IMR-90 (cell line): ENCODE measurements around the gene PTPN3. TPM values are rescaled to one million over a fixed set of nuclear protein-coding genes. Genes with fewer than 3 reads are reported as not detected.

Experiments
- ATAC-seq: fragments of 200-7000 bp; cut with Tn5 transposase; 2 replicates; pipeline ENCODE4 v1.9.1; 2020; ENCODE audit warnings: low read depth, mild to moderate bottlenecking, moderate library complexity
- BruUV-seq: library from RNA; stranded (reverse); fragments of 400-500 nt; replicated peaks from 2 replicates; lab custom pipeline; 2021; lab: Mats Ljungman, UMichigan
- CTCF ChIA-PET: fragments of 300-600 bp; formaldehyde crosslinking; extraction: SDS; loops from one replicate; lab custom pipeline; 2021; ENCODE audit warnings: antibody characterized with exemption; lab: Yijun Ruan, JAX
- POLR2A ChIA-PET: fragments of 300-600 bp; sonication (Branson Sonifier 250); formaldehyde crosslinking; loops from one replicate; lab custom pipeline; 2022; ENCODE audit warnings: antibody characterized with exemption; ENCODE audit not compliant: unreplicated experiment; lab: Charles Lee
- DNase-seq: peaks from one replicate; pipeline ENCODE4 v3.0.0; 2013
- H2AFZ ChIP-seq: replicated peaks from 2 replicates; pipeline ENCODE3; 2013; ENCODE audit warnings: low read length, mild to moderate bottlenecking; ENCODE audit not compliant: poor library complexity
- H2AK5ac ChIP-seq: 2 replicates; pipeline ENCODE4 v1.6.1; 2013; ENCODE audit warnings: low read depth, low read length, inconsistent platforms
- H2AK9ac ChIP-seq: replicated peaks from 2 replicates; pipeline ENCODE3; 2013; ENCODE audit warnings: mild to moderate bottlenecking, low read depth, low read length, moderate library complexity; ENCODE audit not compliant: poor library complexity
- H2BK120ac ChIP-seq: 2 replicates; pipeline ENCODE4 v1.6.1; 2013; ENCODE audit warnings: low read depth, low read length, inconsistent platforms
- H2BK15ac ChIP-seq: 3 replicates; pipeline ENCODE4 v1.6.1; 2013; ENCODE audit warnings: low read depth, low read length, inconsistent platforms
- H2BK20ac ChIP-seq: 2 replicates; pipeline ENCODE4 v1.6.1; 2013; ENCODE audit warnings: low read depth, mild to moderate bottlenecking, inconsistent platforms, low read length, moderate library complexity
- H2BK5ac ChIP-seq: 2 replicates; pipeline ENCODE4 v1.6.1; 2013; ENCODE audit warnings: mild to moderate bottlenecking, low read depth, low read length, inconsistent platforms; ENCODE audit not compliant: poor library complexity, severe bottlenecking
- H3K14ac ChIP-seq: replicated peaks from 2 replicates; pipeline ENCODE4 v1.6.1; 2013; ENCODE audit warnings: low read depth, low read length, inconsistent platforms
- H3K18ac ChIP-seq: 2 replicates; pipeline ENCODE4 v1.6.1; 2013; ENCODE audit warnings: low read depth, low read length, control low read depth
- H3K23ac ChIP-seq: 2 replicates; pipeline ENCODE4 v1.6.1; 2013; ENCODE audit warnings: low read depth, low read length, inconsistent platforms
- H3K27ac ChIP-seq: 2 replicates; pipeline ENCODE4 v1.5.1; 2013; ENCODE audit warnings: mild to moderate bottlenecking, control low read depth, low read length; ENCODE audit not compliant: insufficient read depth
- H3K27me3 ChIP-seq: 2 replicates; pipeline ENCODE4 v1.6.1; 2013; ENCODE audit warnings: low read length; ENCODE audit not compliant: control insufficient read depth, insufficient read depth
- H3K36me3 ChIP-seq: 2 replicates; pipeline ENCODE4 v1.6.1; 2013; ENCODE audit warnings: low read length, mixed read lengths; ENCODE audit not compliant: control insufficient read depth, insufficient read depth
- H3K4ac ChIP-seq: 2 replicates; pipeline ENCODE4 v1.6.1; 2013; ENCODE audit warnings: low read depth, low read length, inconsistent platforms
- H3K4me1 ChIP-seq: 2 replicates; pipeline ENCODE4 v1.6.1; 2013; ENCODE audit warnings: low read length, mixed read lengths; ENCODE audit not compliant: control insufficient read depth, insufficient read depth
- H3K4me2 ChIP-seq: 2 replicates; pipeline ENCODE4 v1.6.1; 2013; ENCODE audit warnings: low read depth, mild to moderate bottlenecking, control low read depth, low read length, moderate library complexity
- H3K4me3 ChIP-seq: 2 replicates; pipeline ENCODE4 v1.5.1; 2013; ENCODE audit warnings: low read depth, mild to moderate bottlenecking, control low read depth, low read length, moderate library complexity; ENCODE audit not compliant: insufficient read depth
- H3K56ac ChIP-seq: 2 replicates; pipeline ENCODE4 v1.6.1; 2013; ENCODE audit warnings: low read length, inconsistent platforms; ENCODE audit not compliant: insufficient read depth; ENCODE audit errors: extremely low read depth
- H3K79me1 ChIP-seq, 2 experiments: 2 replicates each; pipeline ENCODE4 v1.6.1; 2013; ENCODE audit warnings: low read length in 2 of 2, inconsistent platforms in 1 of 2, low read depth in 1 of 2
- H3K9ac ChIP-seq: 2 replicates; pipeline ENCODE4 v1.6.1; 2013; ENCODE audit warnings: low read depth, low read length, control low read depth
- H3K9me1 ChIP-seq: 2 replicates; pipeline ENCODE4 v1.6.1; 2013; ENCODE audit warnings: low read length, inconsistent platforms; ENCODE audit not compliant: insufficient read depth
- H3K9me3 ChIP-seq: 2 replicates; pipeline ENCODE4 v1.6.1; 2013; ENCODE audit warnings: low read length; ENCODE audit not compliant: control insufficient read depth, insufficient read depth
- H4K20me1 ChIP-seq: 2 replicates; pipeline ENCODE4 v1.6.1; 2013; ENCODE audit warnings: low read length, inconsistent platforms; ENCODE audit not compliant: insufficient read depth
- H4K5ac ChIP-seq: 2 replicates; pipeline ENCODE4 v1.6.1; 2013; ENCODE audit warnings: mild to moderate bottlenecking, low read depth, low read length, control low read depth
- H4K8ac ChIP-seq, 2 experiments: 2 replicates each; pipeline ENCODE4 v1.6.1; 2013; ENCODE audit warnings: low read depth in 2 of 2, low read length in 2 of 2, control low read depth in 1 of 2, inconsistent platforms in 1 of 2
- H4K91ac ChIP-seq: 2 replicates; pipeline ENCODE4 v1.6.1; 2013; ENCODE audit warnings: low read depth, low read length, inconsistent platforms; ENCODE audit not compliant: insufficient read depth
- BHLHE40 ChIP-seq: fragments of 150-350 bp; IDR thresholded peaks from 2 replicates; pipeline ENCODE4 v1.6.1; 2016; ENCODE audit warnings: mild to moderate bottlenecking, low read depth, low read length
- CHD1 ChIP-seq: IDR thresholded peaks from 2 replicates; pipeline ENCODE4 v1.6.1; 2012; ENCODE audit warnings: low read depth, low read length, improper control_type of control experiment
- MAFK ChIP-seq: IDR thresholded peaks from 2 replicates; pipeline ENCODE4 v1.6.1; 2012; ENCODE audit warnings: low read depth, low read length, improper control_type of control experiment
- MAZ ChIP-seq: IDR thresholded peaks from 2 replicates; pipeline ENCODE4 v1.6.1; 2012; ENCODE audit warnings: low read depth, mild to moderate bottlenecking, low read length, improper control_type of control experiment, moderate library complexity, borderline replicate concordance
- MXI1 ChIP-seq: IDR thresholded peaks from 2 replicates; pipeline ENCODE4 v1.6.1; 2012; ENCODE audit warnings: low read depth, mild to moderate bottlenecking, low read length, moderate library complexity, borderline replicate concordance
- NFE2L2 ChIP-seq: fragments of 150-350 bp; IDR thresholded peaks from 2 replicates; pipeline ENCODE4 v1.6.1; 2016; ENCODE audit warnings: low read depth, mild to moderate bottlenecking, low read length
- POLR2A ChIP-seq: IDR thresholded peaks from 2 replicates; pipeline ENCODE4 v1.6.1; 2012; ENCODE audit warnings: mild to moderate bottlenecking, low read depth, low read length
- RAD21 ChIP-seq: IDR thresholded peaks from 2 replicates; pipeline ENCODE4 v1.6.1; 2012; ENCODE audit warnings: low read length, improper control_type of control experiment
- RCOR1 ChIP-seq: IDR thresholded peaks from 2 replicates; pipeline ENCODE4 v1.6.1; 2012; ENCODE audit warnings: mild to moderate bottlenecking, low read length, improper control_type of control experiment; ENCODE audit not compliant: insufficient replicate concordance
- SMC3 ChIP-seq: fragments of 150-350 bp; IDR thresholded peaks from 2 replicates; pipeline ENCODE4 v1.6.1; 2016; ENCODE audit warnings: low read depth, mild to moderate bottlenecking, antibody characterized with exemption, low read length, moderate library complexity
- WGBS, 2 experiments: methylation state at CpG; one replicate each; pipeline versions ENCODE4 v1.1.5 to v1.1.7; 2013; ENCODE audit warnings: missing lambda C conversion rate in 2 of 2; ENCODE audit not compliant: insufficient read length in 1 of 2; ENCODE audit errors: extremely low coverage in 2 of 2; 5-methylcytosine and 5-hydroxymethylcytosine counted together
- dilution Hi-C: fragments of 300-500 bp; cut with HindIII; formaldehyde crosslinking; loops from one replicate; pipeline ENCODE4 v1.14.3; 2018; ENCODE audit warnings: low sequenced_read_pairs; ENCODE audit not compliant: unreplicated experiment
- in situ Hi-C: fragments of 300-500 bp; cut with MboI; formaldehyde crosslinking; loops from 3 replicates; pipeline ENCODE4 v1.14.3; 2019; ENCODE audit warnings: low sequenced_read_pairs, inconsistent platforms, mixed read lengths
- intact Hi-C: fragments of 100-400 bp; cut with micrococcal nuclease; formaldehyde crosslinking; loops from 2 replicates; pipeline ENCODE4 v1.10.0; 2022
- polyA plus RNA-seq, 3 experiments: library from polyadenylated mRNA; depleted of rRNA; stranded (reverse); fragments of >200 nt; gene quantifications; 2 replicates each; pipeline ENCODE4 v1.2.3, GENCODE V29; 2012; ENCODE audit warnings: low replicate concordance in 1 of 3
- total RNA-seq: library from RNA; depleted of rRNA; stranded (reverse); fragments of >200 nt; gene quantifications from 2 replicates; pipeline ENCODE4 v1.2.3, GENCODE V29; 2012
- TF ChIP-seq, protein P1 (sequence below): fragments of 150-350 bp; IDR thresholded peaks from 2 replicates; pipeline ENCODE4 v1.6.1; 2016; ENCODE audit warnings: low read depth, mild to moderate bottlenecking, low read length, moderate library complexity, borderline replicate concordance
- TF ChIP-seq, protein P2 (sequence below): conservative IDR thresholded peaks from 2 replicates; pipeline ENCODE4 v1.5.1; 2012; ENCODE audit warnings: mild to moderate bottlenecking, low read depth, low read length, improper control_type of control experiment
- TF ChIP-seq, protein P3 (sequence below): fragments of 150-350 bp; IDR thresholded peaks from 2 replicates; pipeline ENCODE4 v1.6.1; 2017; ENCODE audit warnings: mild to moderate bottlenecking, antibody characterized with exemption, low read length, low read depth

PTPN3 gene
- total and polyA plus RNA-seq, 2 of the 4 experiments (the other 2 are of a cell fraction): 0.72 to 0.89 TPM

DNA sequence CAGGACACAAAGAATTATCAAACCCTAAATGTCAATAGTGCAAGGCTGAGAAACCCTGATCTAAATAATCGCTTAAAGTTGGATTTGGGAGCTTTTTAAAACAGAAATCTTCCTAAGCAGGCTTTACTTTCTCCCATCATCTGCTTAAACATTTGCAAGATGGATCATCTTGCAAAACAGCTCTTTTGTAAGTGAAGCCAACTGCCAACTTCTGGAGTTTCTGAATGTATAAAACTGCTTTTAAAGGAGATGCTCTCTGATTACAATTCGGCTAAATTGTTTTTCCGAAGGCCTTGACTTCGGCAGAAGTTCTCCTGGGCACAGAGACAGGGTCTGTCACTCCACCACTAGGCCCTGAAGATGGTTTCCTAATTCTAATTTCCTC, 1.3 kb downstream of the PTPN3 start:
- no peak overlapping the region for H2AK9ac ChIP-seq
- CTCF ChIA-PET: no interaction called here
- no peak overlapping the region for H4K91ac ChIP-seq
- POLR2A ChIA-PET: interaction anchor here (0.8 kb wide), 1 partner anchor 15 kb away, joined by 3 read pairs; no protein-coding TSS in a partner anchor
- H3K56ac ChIP-seq: no peak overlapping the region
- ATAC-seq: no peak
- H3K36me3 ChIP-seq: no peaks in the 10 kb centered on the region
- H4K5ac ChIP-seq: no peak overlapping the region
- no peak overlapping the region for H2BK15ac ChIP-seq
- H3K4me2 ChIP-seq: peak overlapping the region; percentile 22; the same call in 1 of the 2 replicates
- H3K9me1 ChIP-seq: peaks cover 4% of the 10 kb centered on the region; the same call in 1 of the 2 replicates
- no peak overlapping the region for H3K14ac ChIP-seq
- H3K9me3 ChIP-seq: peaks cover 2% of the 10 kb centered on the region; the same call in 1 of the 2 replicates
- H3K4ac ChIP-seq: no peak overlapping the region
- H3K4me1 ChIP-seq: no peaks in the 10 kb centered on the region
- no peaks in the 10 kb centered on the region; a peak in 1 of 4 replicates for H3K79me1 ChIP-seq
- WGBS, 2 experiments: no CpG with 5 or more reads among the region's 4 CpGs
- no peak overlapping the region for H2AFZ ChIP-seq
- DNase-seq: no peak
- intact Hi-C loops: no loop called here
- H4K20me1 ChIP-seq: no peaks in the 10 kb centered on the region
- no TSS peak for BruUV-seq
- no peak overlapping the region for H3K9ac ChIP-seq
- no peak overlapping the region for H2BK20ac ChIP-seq
- no peak overlapping the region for H4K8ac ChIP-seq
- TF ChIP-seq SMC3 (no peak), BHLHE40 (no peak), RCOR1 (no peak), MAFK (no peak), RAD21 (no peak), MXI1 (no peak), CHD1 (no peak), MAZ (no peak), NFE2L2 (no peak), POLR2A (no peak)
- TF ChIP-seq, protein P1, sequence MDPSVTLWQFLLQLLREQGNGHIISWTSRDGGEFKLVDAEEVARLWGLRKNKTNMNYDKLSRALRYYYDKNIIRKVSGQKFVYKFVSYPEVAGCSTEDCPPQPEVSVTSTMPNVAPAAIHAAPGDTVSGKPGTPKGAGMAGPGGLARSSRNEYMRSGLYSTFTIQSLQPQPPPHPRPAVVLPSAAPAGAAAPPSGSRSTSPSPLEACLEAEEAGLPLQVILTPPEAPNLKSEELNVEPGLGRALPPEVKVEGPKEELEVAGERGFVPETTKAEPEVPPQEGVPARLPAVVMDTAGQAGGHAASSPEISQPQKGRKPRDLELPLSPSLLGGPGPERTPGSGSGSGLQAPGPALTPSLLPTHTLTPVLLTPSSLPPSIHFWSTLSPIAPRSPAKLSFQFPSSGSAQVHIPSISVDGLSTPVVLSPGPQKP: no peak
- TF ChIP-seq, protein P2, sequence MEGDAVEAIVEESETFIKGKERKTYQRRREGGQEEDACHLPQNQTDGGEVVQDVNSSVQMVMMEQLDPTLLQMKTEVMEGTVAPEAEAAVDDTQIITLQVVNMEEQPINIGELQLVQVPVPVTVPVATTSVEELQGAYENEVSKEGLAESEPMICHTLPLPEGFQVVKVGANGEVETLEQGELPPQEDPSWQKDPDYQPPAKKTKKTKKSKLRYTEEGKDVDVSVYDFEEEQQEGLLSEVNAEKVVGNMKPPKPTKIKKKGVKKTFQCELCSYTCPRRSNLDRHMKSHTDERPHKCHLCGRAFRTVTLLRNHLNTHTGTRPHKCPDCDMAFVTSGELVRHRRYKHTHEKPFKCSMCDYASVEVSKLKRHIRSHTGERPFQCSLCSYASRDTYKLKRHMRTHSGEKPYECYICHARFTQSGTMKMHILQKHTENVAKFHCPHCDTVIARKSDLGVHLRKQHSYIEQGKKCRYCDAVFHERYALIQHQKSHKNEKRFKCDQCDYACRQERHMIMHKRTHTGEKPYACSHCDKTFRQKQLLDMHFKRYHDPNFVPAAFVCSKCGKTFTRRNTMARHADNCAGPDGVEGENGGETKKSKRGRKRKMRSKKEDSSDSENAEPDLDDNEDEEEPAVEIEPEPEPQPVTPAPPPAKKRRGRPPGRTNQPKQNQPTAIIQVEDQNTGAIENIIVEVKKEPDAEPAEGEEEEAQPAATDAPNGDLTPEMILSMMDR: no peak
- TF ChIP-seq, protein P3, sequence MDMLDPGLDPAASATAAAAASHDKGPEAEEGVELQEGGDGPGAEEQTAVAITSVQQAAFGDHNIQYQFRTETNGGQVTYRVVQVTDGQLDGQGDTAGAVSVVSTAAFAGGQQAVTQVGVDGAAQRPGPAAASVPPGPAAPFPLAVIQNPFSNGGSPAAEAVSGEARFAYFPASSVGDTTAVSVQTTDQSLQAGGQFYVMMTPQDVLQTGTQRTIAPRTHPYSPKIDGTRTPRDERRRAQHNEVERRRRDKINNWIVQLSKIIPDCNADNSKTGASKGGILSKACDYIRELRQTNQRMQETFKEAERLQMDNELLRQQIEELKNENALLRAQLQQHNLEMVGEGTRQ: no peak
- H3K27ac ChIP-seq: no peak overlapping the region
- dilution Hi-C loops: no loop called here
- in situ Hi-C loops: no loop called here
- no peak overlapping the region for H3K4me3 ChIP-seq
- no peak overlapping the region for H2BK5ac ChIP-seq
- no peak overlapping the region for H2BK120ac ChIP-seq
- no peak overlapping the region for H2AK5ac ChIP-seq
- H3K23ac ChIP-seq: no peak overlapping the region
- H3K27me3 ChIP-seq: peaks cover 63% of the 10 kb centered on the region
- no peak overlapping the region for H3K18ac ChIP-seq
